HG03457 (cell line): ENCODE data around the gene OR10A6.

Source experiments
- ATAC-seq: cut with Tn5 transposase; IDR thresholded peaks from one replicate; pipeline ENCODE4 v1.9.1; 2021; ENCODE audit warnings: moderate number of reproducible peaks; ENCODE audit not compliant: unreplicated experiment

OR10A6 gene

GRCh38 chr11:7911011-7911410 is 20.1 kb downstream of the OR10A6 start:
- ATAC-seq, result no peak

GRCh38 chr11:7910286-7910788 is 20.7 kb downstream of the OR10A6 start:
- ATAC-seq, result no peak

- no peak for ATAC-seq
Measured at GRCh38 chr11:7909585-7910285, 21.3 kb downstream of the OR10A6 start.

GRCh38 chr11:7907121-7907520 is 23.9 kb downstream of the OR10A6 start:
- ATAC-seq, result no peak

- ATAC-seq, result no peak
Measured at GRCh38 chr11:7906481-7906880, 24.6 kb downstream of the OR10A6 start.

GRCh38 chr11:7905961-7906429 is 25.1 kb downstream of the OR10A6 start:
- no peak for ATAC-seq

- no peak for ATAC-seq
Measured at GRCh38 chr11:7905549-7905948, 25.5 kb downstream of the OR10A6 start.

GRCh38 chr11:7904917-7905316 is 26.2 kb downstream of the OR10A6 start:
- no peak for ATAC-seq

GRCh38 chr11:7903940-7904339 is 27.1 kb downstream of the OR10A6 start:
- ATAC-seq, result no peak

- ATAC-seq, result no peak
Measured at GRCh38 chr11:7901319-7901854, 29.7 kb downstream of the OR10A6 start.

GRCh38 chr11:7900686-7901085 is 30.4 kb downstream of the OR10A6 start:
- ATAC-seq, result no peak

GRCh38 chr11:7899418-7899817 is 31.6 kb downstream of the OR10A6 start:
- no peak for ATAC-seq

GRCh38 chr11:7898666-7899283 is 32.3 kb downstream of the OR10A6 start:
- ATAC-seq, result no peak

- ATAC-seq, result no peak
Measured at GRCh38 chr11:7896009-7896785, 34.9 kb downstream of the OR10A6 start.

GRCh38 chr11:7894251-7894650 is 36.8 kb downstream of the OR10A6 start:
- ATAC-seq, result no peak

- ATAC-seq, result no peak
Measured at GRCh38 chr11:7893796-7894195, 37.3 kb downstream of the OR10A6 start.

GRCh38 chr11:7892840-7893254 is 38.2 kb downstream of the OR10A6 start:
- no peak for ATAC-seq

- no peak for ATAC-seq
Measured at GRCh38 chr11:7892059-7892699, 38.9 kb downstream of the OR10A6 start.

- ATAC-seq, result no peak
Measured at GRCh38 chr11:7890417-7891172, 40.5 kb downstream of the OR10A6 start.

GRCh38 chr11:7889985-7890384 is 41.1 kb downstream of the OR10A6 start:
- ATAC-seq, result no peak
